SIG-M5 treated with dmso at 0.1 percent for 504 hours (cell line): ENCODE results near the gene KHDRBS2.
"Not testable (repeated sequence)": the region's sequence is repeated elsewhere in the genome, so short reads cannot be mapped to it uniquely, and the experiment has no call there.

Experiments used
- DNase-seq: peaks from one replicate; lab custom pipeline; 2025; ENCODE audit not compliant: unreplicated experiment; lab: John Stamatoyannopoulos, UW

The KHDRBS2 gene

DNA sequence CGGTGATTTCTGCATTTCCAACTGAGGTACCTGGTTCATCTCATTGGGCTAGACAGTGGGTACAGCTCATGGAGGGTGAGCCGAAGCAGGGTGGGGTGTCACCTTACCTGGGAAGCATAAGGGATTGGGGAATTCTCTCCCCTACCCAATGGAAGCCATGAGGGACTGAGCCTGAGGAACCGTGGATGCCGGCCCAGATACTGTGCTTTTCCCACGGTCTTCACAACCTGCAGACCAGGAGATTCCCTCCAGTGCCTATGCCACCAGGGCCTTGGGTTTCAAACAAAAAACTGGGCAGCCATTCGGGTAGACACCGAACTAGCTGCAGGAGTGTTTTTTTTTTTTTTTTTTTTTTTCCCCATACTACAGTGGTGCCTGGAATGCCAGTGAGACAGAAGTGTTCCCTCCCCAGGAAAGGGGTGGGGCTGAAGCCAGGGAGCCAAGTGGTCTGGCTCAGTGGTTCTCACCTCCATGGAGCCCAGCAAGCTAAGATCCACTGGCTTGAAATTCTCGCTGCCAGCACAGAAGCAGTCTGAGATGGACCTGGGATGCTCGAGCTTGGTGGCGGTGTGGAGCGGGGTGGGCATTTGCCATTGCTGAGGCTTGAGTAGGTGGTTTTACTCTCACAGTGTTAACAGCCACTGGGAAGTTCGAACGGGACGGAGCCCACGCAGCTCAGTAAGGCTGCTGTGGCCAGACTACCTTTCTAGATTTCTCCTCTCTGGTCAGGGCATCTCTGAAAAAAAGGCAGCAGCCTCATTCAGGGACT is 416.2 kb downstream of the KHDRBS2 start:
- DNase-seq, result no peak

GRCh38 chr6:61868507-61869080 is 417.4 kb downstream of the KHDRBS2 start:
- DNase-seq, result no peak

DNA sequence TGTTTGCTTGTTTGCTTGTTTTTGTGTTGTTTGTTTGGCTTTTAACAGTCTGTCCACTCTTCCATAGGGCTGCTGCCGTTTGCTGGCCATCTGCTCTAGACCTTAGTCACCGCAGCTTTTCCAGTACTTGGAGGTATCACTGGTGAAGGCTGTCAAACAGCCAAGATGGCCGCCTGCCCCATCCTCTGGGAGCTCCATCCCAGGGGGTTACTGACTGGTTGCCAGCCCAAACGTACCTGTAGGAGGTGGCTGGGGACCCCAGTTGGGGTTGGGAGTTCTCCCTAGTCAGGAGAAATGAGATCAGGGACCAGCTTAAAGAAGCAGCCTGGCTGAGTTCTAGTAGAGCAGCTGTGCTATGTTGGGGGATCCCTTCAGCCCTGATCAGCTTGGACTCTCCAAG is 418.4 kb downstream of the KHDRBS2 start:
- DNase-seq, result no peak

- DNase-seq, result no peak
Observed at GRCh38 chr6:61857541-61857940, 428.5 kb downstream of the KHDRBS2 start.

- no peak for DNase-seq
Observed at GRCh38 chr6:61841958-61842357, 444.1 kb downstream of the KHDRBS2 start.

- DNase-seq, result no peak
Observed at GRCh38 chr6:61835237-61835636, 450.8 kb downstream of the KHDRBS2 start.

GRCh38 chr6:61833176-61833755 is 452.8 kb downstream of the KHDRBS2 start:
- DNase-seq, result no peak

GRCh38 chr6:61817716-61818115 is 468.3 kb downstream of the KHDRBS2 start:
- no peak for DNase-seq

DNA sequence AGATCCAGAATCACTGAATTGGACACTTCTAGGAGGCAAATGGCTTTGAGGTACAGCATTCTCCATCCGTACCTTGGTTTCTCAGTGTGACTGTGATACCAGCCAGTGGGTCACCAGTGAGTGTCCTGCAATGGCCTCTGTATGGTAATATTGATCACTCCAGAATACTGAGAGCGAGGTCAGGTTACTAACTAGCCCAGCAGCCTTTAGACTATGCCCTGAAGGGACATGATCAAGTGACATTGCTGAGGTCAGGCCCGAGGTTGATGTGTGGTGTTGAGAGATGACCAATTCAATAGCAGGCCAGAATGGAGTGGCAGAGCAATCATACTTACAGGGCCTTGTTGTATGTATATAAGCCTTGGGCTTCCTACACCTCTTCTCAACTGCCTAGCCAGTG is 476.0 kb downstream of the KHDRBS2 start:
- no peak for DNase-seq

DNA sequence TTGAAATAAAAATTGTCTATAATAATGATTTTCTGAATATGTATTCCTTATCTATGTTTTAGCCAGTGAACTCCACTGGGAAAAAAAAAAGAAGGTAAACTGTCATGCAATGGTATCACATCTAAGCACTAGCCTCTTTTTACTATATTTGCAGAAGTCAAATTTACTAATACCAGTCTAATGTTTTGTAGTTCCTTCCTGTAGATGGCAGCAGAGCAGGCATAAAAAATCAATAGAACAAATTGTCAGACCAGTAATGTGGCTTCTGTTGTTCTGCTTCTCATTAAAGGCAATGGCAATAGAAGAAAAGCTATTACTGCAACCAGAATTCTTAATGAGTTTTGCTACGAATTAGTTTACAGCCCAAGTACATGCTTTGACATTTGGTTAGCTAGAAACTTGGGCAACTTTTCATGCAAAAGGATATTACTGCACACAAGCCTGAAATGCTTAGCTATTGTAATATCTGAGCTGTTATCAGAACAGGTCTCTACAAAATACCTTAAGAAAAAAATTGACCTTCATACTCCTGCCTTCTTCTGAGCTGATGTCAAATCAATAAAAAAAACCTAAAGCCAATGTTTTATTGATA is 476.9 kb downstream of the KHDRBS2 start:
- peak; percentile 56 for DNase-seq

GRCh38 chr6:61787998-61788397 is 498.0 kb downstream of the KHDRBS2 start:
- no peak for DNase-seq

DNA sequence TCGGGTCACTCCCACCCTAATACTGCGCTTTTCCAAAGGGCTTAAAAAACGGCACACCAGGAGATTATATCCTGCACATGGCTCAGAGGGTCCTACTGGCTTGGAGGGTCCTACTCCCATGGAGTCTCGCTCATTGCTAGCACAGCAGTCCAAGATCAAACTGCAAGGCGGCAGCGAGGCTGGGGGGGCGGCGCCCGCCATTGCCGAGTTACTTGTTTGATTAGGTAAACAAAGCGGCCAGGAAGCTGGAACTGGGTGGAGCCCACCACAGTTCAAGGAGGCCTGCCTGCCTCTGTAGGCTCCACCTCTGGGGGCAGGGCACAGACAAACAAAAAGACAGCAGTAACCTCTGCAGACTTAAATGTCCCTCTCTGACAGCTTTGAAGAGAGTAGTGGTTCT is 516.6 kb downstream of the KHDRBS2 start:
- not testable (repeated sequence) for DNase-seq

DNA sequence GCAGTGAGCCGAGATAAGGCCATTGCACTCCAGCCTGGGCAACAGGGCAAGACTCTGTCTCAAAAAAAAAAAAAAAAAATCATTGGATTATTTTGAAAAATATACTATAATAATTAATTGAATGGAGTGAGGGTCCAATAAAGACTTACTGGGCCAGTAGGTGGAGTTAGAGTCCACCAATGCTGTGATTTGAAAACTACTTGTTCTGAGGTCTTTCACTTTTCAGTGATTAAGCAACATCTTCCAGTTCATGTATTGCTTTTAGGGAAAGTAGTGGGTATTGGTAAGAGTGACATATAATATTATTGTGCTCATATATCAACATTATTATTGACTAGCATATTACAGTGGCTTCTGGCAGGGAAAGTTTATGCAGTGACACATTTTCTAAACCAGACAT is 530.3 kb downstream of the KHDRBS2 start:
- no peak for DNase-seq

GRCh38 chr6:61751986-61752385 is 534.0 kb downstream of the KHDRBS2 start:
- DNase-seq, result no peak

- DNase-seq, result no peak
Observed at GRCh38 chr6:61745994-61746393, 540.0 kb downstream of the KHDRBS2 start.

DNA sequence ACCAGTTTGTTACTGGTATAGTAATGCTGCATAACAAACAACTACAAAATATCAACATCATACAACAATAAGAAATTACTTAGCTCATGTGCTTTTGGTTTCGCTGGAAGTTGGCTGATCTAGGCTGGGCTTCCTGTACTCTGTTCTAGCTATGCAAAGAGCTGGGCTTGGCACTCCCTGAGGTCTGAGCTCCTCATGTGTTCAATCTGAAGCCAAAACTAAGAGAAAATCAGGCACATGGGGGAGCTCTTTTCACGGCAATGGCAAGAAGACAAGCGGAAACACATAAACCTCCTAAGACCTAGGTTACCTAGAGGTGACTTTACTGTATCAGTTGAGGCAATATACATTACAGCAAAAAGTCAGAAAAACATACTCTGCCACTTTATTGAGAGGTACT is 574.2 kb downstream of the KHDRBS2 start:
- no peak for DNase-seq

DNA sequence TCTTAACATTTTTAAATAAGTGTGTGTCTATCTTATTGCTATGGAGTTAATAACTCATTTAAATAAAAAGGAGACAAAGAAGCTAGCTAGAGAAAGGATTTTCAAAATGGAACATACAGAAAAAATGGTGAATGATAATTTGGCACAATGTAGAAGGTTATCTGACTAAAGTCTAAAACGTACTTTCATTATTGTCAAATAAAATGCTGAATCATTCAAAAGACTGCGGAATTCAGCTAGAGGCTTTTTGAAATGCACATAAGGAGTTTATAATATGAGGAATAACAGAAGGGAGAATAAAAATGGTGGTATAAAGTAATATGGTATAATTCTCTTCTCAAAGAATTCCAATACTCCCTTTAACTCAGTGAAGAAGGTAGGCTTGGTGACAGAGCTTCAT is 597.9 kb downstream of the KHDRBS2 start:
- no peak for DNase-seq

DNA sequence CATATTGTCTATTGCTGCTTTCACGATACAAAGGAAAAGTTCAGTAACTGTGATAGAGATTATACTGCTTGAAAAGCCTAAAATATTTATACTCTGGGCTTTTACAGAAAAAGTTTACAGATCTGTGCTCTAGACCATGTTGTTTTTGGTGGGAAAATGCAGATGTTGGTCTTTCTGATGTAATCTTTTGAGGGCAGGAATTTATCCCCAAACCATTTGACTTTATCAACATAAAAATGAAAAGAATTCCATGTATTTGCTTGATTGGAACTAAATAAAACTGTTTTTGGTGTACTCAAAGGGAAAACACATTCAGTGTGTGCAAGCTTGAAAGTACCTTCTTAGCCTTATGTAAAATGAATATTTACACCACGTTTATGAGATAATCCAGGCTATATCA is 603.5 kb downstream of the KHDRBS2 start:
- no peak for DNase-seq

GRCh38 chr6:61679625-61680024 is 606.4 kb downstream of the KHDRBS2 start:
- DNase-seq, result no peak

DNA sequence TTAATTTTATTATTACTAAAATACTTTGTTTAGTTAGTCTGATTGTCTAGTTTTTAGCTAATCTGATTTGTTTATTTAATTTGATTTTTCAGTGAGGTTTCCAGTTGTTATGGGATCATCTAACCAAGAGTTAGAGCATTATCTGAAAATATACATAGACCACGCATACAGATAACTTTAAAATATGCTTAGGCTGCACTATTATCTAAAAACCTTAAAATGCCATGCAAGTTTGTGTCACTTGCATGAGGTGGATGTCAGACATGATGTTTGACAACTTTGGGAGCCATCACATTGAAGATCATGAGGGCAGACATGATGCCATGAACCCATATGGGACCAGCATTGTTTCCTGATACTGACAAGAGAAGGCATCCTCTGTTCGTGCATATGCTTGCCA is 610.3 kb downstream of the KHDRBS2 start:
- no peak for DNase-seq

- no peak for DNase-seq
Observed at GRCh38 chr6:61649845-61650244, 636.2 kb downstream of the KHDRBS2 start.

DNA sequence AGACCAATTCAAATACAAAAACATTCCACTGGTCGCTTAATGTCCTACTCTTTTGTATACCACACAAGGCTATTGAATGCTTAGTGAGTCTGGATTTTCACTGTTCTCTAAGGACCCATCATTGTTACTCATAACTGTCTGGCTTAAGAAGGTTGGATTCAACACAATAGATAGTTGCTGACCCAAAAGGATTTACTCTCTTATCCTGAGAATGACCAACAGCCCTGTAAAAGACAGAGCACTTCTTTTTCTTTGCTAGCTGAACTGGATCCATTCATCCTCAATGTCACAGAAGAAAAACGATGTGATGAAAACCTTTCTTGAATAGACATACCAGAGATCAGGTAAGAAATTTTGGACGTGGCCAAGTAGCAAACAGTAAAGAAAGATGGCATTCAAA is 645.6 kb downstream of the KHDRBS2 start:
- DNase-seq, result no peak
